HCT116 (cell line): ENCODE results near the gene SKIC8.
A peak's percentile ranks its signal among the peaks of the same experiment; 100 is the strongest.

ENCODE experiments used
- EZH2 ChIP-seq: fragments of 200-600 bp; sonication (generic); IDR thresholded peaks from 2 replicates; pipeline ENCODE4 v1.6.1; 2017; ENCODE audit warnings: antibody characterized with exemption, mixed run types
- POLR2A ChIP-seq: IDR thresholded peaks from 2 replicates; pipeline ENCODE4 v1.7.0; 2011; ENCODE audit warnings: borderline replicate concordance; ENCODE audit not compliant: insufficient read depth, insufficient read length; ENCODE audit errors: extremely low read depth
- POLR2AphosphoS5 ChIP-seq: IDR thresholded peaks from 2 replicates; pipeline ENCODE4 v1.6.1; 2011; ENCODE audit warnings: mild to moderate bottlenecking, low read depth, low read length, moderate library complexity
- REST ChIP-seq: IDR thresholded peaks from 2 replicates; pipeline ENCODE4 v1.6.1; 2012; ENCODE audit warnings: low read depth
- YY1 ChIP-seq: IDR thresholded peaks from 2 replicates; pipeline ENCODE4 v1.6.1; 2011; ENCODE audit warnings: low read length, low read depth, moderate library complexity, mild to moderate bottlenecking; ENCODE audit not compliant: insufficient replicate concordance; ENCODE audit errors: extremely low read depth
- TF ChIP-seq, protein P1 (sequence below), 3 experiments: fragments of 200-600 bp in 1 of 3; sonication (generic) in 1 of 3; IDR thresholded peaks in 2 of 3; conservative IDR thresholded peaks in 1 of 3; 2 replicates each; pipeline ENCODE4 v1.5.1; 2012 to 2017; ENCODE audit warnings: low read depth in 2 of 3, low read length in 2 of 3, antibody characterized with exemption in 1 of 3, borderline replicate concordance in 1 of 3, control low read depth in 1 of 3, mild to moderate bottlenecking in 1 of 3, mixed read lengths in 1 of 3, mixed run types in 1 of 3, moderate library complexity in 1 of 3; ENCODE audit not compliant: insufficient read depth in 1 of 3

- TF ChIP-seq, protein P1, sequence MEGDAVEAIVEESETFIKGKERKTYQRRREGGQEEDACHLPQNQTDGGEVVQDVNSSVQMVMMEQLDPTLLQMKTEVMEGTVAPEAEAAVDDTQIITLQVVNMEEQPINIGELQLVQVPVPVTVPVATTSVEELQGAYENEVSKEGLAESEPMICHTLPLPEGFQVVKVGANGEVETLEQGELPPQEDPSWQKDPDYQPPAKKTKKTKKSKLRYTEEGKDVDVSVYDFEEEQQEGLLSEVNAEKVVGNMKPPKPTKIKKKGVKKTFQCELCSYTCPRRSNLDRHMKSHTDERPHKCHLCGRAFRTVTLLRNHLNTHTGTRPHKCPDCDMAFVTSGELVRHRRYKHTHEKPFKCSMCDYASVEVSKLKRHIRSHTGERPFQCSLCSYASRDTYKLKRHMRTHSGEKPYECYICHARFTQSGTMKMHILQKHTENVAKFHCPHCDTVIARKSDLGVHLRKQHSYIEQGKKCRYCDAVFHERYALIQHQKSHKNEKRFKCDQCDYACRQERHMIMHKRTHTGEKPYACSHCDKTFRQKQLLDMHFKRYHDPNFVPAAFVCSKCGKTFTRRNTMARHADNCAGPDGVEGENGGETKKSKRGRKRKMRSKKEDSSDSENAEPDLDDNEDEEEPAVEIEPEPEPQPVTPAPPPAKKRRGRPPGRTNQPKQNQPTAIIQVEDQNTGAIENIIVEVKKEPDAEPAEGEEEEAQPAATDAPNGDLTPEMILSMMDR (IDR thresholded peaks at IDR 0.05 in 2 of 3, conservative IDR thresholded peaks at IDR 0.05 in 1 of 3; ENCODE audit: borderline replicate concordance in 1 of 3, insufficient read depth in 1 of 3, low read depth in 2 of 3, low read length in 2 of 3) = no peak; a peak in 1 of 6 replicates
- TF ChIP-seq EZH2 (no peak), REST (no peak), POLR2AphosphoS5 (0 out of 2 replicates have a peak, but pooled peaks have one; percentile 1), POLR2A (no peak), YY1 (no peak)
These were observed 34.3 kb downstream of the SKIC8 start for GRCh38 chr15:78265137-78265460.
